ENCODE results near the gene NUDC.
A peak's percentile ranks its signal among the peaks of the same experiment; 100 is the strongest.

The NUDC gene

DNA sequence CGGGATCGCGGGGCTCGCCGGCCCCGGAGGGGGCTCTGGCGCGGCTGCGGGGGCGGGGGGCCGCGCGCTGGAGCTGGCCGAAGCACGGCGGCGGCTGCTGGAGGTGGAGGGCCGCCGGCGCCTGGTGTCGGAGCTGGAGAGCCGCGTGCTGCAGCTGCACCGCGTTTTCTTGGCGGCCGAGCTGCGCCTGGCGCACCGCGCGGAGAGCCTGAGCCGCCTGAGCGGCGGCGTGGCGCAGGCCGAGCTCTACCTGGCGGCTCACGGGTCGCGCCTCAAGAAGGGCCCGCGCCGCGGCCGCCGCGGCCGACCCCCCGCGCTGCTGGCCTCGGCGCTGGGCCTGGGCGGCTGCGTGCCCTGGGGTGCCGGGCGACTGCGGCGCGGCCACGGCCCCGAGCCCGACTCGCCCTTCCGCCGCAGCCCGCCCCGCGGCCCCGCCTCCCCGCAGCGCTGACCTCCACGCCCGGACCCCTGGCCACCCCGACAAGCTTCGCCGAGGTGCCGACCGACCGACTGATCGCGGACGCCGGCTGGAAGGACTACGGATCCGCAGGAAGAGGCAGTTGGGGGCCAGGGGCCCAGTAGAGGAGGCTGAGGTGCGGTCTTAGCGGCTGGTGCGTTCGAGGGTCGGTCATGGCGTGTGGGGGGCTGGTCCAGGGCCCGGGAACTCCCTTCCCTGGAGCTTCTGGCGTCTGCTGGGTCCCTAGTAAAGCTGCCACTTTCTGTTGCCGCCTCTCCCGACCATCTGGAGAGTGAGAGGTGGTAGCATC, 72.7 kb downstream of the NUDC start (continued):
- TF ChIP-seq ZNF704 (tag by site-specific recombination; IDR thresholded peaks at IDR 0.05) (no peak), ZNF121 (tag by site-specific recombination; IDR thresholded peaks at IDR 0.05) (no peak), ZSCAN23 (tag by site-specific recombination; IDR thresholded peaks at IDR 0.05) (no peak), ZFHX2 (tag by site-specific recombination; conservative IDR thresholded peaks at IDR 0.05) (no peak), ZBTB20 (tag by site-specific recombination; IDR thresholded peaks at IDR 0.05) (peak; percentile 90; the same call in 1 of the 2 replicates), ZNF302 (tag by site-specific recombination; IDR thresholded peaks at IDR 0.05; ENCODE audit: low read depth) (no peak), ZNF404 (tag by site-specific recombination; IDR thresholded peaks at IDR 0.05) (no peak), ZNF677 (tag by site-specific recombination; IDR thresholded peaks at IDR 0.05) (0 out of 2 replicates have a peak, but pooled peaks have one; percentile 22), ZNF777 (tag by site-specific recombination; IDR thresholded peaks at IDR 0.05; ENCODE audit: borderline replicate concordance) (no peak), ZNF571 (tag by site-specific recombination; IDR thresholded peaks at IDR 0.05) (no peak), ZNF366 (tag by site-specific recombination; conservative IDR thresholded peaks at IDR 0.05) (no peak), ZBTB7A (tag by site-specific recombination; IDR thresholded peaks at IDR 0.05; ENCODE audit: low read depth) (no peak), ZNF654 (tag by site-specific recombination; IDR thresholded peaks at IDR 0.05; ENCODE audit: low read depth) (no peak), ZNF791 (tag by site-specific recombination; IDR thresholded peaks at IDR 0.05) (no peak), GLIS2 (tag by site-specific recombination; IDR thresholded peaks at IDR 0.05) (peak; percentile 70)
- TF ChIP-seq, protein P1, sequence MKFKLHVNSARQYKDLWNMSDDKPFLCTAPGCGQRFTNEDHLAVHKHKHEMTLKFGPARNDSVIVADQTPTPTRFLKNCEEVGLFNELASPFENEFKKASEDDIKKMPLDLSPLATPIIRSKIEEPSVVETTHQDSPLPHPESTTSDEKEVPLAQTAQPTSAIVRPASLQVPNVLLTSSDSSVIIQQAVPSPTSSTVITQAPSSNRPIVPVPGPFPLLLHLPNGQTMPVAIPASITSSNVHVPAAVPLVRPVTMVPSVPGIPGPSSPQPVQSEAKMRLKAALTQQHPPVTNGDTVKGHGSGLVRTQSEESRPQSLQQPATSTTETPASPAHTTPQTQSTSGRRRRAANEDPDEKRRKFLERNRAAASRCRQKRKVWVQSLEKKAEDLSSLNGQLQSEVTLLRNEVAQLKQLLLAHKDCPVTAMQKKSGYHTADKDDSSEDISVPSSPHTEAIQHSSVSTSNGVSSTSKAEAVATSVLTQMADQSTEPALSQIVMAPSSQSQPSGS (tag by site-specific recombination; IDR thresholded peaks at IDR 0.05; ENCODE audit: low read depth) = no peak

GRCh38 chr1:26994787-26995517, 73.4 kb downstream of the NUDC start:
- no peak overlapping the region for H3K27ac ChIP-seq (ENCODE audit: extremely low read depth, low read depth, low read length)
- H3K4me3 ChIP-seq (ENCODE audit: low read depth, low read length) = peak overlapping the region; percentile 57
- no peaks in the 10 kb centered on the region; the same call in 1 of the 2 replicates for H3K4me1 ChIP-seq (ENCODE audit: control insufficient read depth, insufficient read depth, low read length)
- TF ChIP-seq, protein P2, sequence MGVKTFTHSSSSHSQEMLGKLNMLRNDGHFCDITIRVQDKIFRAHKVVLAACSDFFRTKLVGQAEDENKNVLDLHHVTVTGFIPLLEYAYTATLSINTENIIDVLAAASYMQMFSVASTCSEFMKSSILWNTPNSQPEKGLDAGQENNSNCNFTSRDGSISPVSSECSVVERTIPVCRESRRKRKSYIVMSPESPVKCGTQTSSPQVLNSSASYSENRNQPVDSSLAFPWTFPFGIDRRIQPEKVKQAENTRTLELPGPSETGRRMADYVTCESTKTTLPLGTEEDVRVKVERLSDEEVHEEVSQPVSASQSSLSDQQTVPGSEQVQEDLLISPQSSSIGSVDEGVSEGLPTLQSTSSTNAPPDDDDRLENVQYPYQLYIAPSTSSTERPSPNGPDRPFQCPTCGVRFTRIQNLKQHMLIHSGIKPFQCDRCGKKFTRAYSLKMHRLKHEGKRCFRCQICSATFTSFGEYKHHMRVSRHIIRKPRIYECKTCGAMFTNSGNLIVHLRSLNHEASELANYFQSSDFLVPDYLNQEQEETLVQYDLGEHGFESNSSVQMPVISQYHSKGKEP (tag by site-specific recombination; IDR thresholded peaks at IDR 0.05) = no peak
- TF ChIP-seq ZNF623 (tag by site-specific recombination; IDR thresholded peaks at IDR 0.05) = no peak
- no peak for TF ChIP-seq ZNF610 (tag by site-specific recombination; IDR thresholded peaks at IDR 0.05; ENCODE audit: borderline replicate concordance)
- no peak for TF ChIP-seq ZBTB49 (tag by site-specific recombination; IDR thresholded peaks at IDR 0.05; ENCODE audit: low read depth)
- no peak for TF ChIP-seq MYNN (tag by site-specific recombination; IDR thresholded peaks at IDR 0.05; ENCODE audit: borderline replicate concordance)
- no peak for TF ChIP-seq ZNF248 (tag by site-specific recombination; IDR thresholded peaks at IDR 0.05)
- TF ChIP-seq ZSCAN23 (tag by site-specific recombination; IDR thresholded peaks at IDR 0.05) = no peak
- TF ChIP-seq ZNF449 (tag by site-specific recombination; IDR thresholded peaks at IDR 0.05) = 0 out of 2 replicates have a peak, but pooled peaks have one; percentile 14
- TF ChIP-seq HOXA7 (CRISPR knock-in tag; IDR thresholded peaks at IDR 0.05; ENCODE audit: borderline replicate concordance) = no peak
- TF ChIP-seq ZNF155 (tag by site-specific recombination; IDR thresholded peaks at IDR 0.05) = no peak
- no peak for TF ChIP-seq ZNF274 (IDR thresholded peaks at IDR 0.05; ENCODE audit: low read length)
- TF ChIP-seq ZNF274 (tag by site-specific recombination; IDR thresholded peaks at IDR 0.05; ENCODE audit: borderline replicate concordance) = no peak

More at GRCh38 chr1:26994787-26995517, 73.4 kb downstream of the NUDC start:
- H3K36me3 ChIP-seq (ENCODE audit: control insufficient read depth in 2 of 2, insufficient read depth in 1 of 2, low read length in 2 of 2) = peaks cover 0 to 6% of the 10 kb centered on the region in 2 experiments; a peak in 2 of 3 replicates
- CTCF ChIA-PET = interaction anchor here (0.6 to 9.3 kb wide), 12 partner anchors 11 to 132 kb away, joined by 3 to 141 read pairs (median 7); partner anchors contain the start of gene KDF1
- no peaks in the 10 kb centered on the region for H3K9me3 ChIP-seq (ENCODE audit: control insufficient read depth, insufficient read depth, low read depth, low read length)
- POLR2A ChIA-PET = interaction anchor here (0.6 to 2.2 kb wide), 4 partner anchors 34 to 253 kb away, joined by 3 to 10 read pairs (median 3); partner anchors contain the start of gene KDF1
